Breast epithelium (tissue), 3 donors: ENCODE data around the gene BABAM1.

Source experiments
- POLR2A ChIP-seq: fragments of 450-650 bp; IDR thresholded peaks from one replicate; pipeline ENCODE4 v1.6.1; 2016; ENCODE audit warnings: antibody characterized with exemption, mild to moderate bottlenecking, moderate library complexity
- POLR2AphosphoS5 ChIP-seq, 3 donors: sonication (generic); formaldehyde crosslinking; IDR thresholded peaks; one replicate each; pipeline ENCODE4 v1.6.1; 2017; ENCODE audit warnings: antibody characterized with exemption in 3 of 3
- TF ChIP-seq, protein P1 (sequence below), 3 donors: fragments of 450-650 bp; IDR thresholded peaks; one replicate each; pipeline ENCODE4 v1.5.1; 2016 to 2017; ENCODE audit warnings: antibody characterized with exemption in 3 of 3, mild to moderate bottlenecking in 3 of 3, moderate library complexity in 3 of 3

DNA sequence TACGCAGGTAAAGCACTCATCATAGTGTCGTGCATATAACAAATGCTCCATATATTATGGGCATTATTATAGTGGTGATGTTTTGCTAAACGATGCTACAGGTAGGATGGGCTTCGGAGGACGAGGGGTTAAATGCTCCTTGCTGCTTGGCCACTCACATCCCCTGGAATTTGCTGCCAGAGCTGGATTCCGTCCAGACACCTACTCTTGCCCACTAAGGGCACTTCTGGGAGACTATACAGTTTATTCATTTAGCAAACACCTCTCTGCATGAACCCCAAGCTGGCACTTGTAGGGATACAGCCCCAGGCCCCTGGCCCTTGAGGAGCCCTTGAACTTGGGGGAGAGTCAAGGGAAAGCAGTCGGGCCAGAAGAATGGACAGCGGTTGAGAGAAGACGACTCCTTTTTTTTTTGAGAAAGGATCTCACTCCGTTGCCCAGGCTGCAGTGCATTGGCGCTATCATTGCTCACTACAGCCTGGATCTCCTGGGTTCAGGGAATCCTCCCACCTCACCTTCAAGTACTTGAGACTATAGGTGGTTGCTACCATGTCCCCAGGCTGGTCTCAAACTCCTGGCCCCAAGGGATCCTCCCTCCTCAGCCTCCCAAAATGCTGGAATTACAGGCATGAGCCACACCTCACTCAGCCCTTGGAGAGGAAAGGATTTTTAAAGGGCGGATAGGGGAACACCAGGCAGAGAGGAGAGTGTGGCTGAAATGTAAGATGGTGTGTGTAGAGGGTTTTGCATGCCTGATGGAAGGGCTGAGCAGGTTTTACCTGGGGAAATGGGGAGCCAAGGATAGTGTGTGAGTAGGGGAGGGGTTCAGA, 37.4 kb downstream of the BABAM1 start:
- TF ChIP-seq POLR2A (no peak), POLR2AphosphoS5 (IDR thresholded peaks at IDR 0.05) (no peak)
- TF ChIP-seq, protein P1, sequence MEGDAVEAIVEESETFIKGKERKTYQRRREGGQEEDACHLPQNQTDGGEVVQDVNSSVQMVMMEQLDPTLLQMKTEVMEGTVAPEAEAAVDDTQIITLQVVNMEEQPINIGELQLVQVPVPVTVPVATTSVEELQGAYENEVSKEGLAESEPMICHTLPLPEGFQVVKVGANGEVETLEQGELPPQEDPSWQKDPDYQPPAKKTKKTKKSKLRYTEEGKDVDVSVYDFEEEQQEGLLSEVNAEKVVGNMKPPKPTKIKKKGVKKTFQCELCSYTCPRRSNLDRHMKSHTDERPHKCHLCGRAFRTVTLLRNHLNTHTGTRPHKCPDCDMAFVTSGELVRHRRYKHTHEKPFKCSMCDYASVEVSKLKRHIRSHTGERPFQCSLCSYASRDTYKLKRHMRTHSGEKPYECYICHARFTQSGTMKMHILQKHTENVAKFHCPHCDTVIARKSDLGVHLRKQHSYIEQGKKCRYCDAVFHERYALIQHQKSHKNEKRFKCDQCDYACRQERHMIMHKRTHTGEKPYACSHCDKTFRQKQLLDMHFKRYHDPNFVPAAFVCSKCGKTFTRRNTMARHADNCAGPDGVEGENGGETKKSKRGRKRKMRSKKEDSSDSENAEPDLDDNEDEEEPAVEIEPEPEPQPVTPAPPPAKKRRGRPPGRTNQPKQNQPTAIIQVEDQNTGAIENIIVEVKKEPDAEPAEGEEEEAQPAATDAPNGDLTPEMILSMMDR (IDR thresholded peaks at IDR 0.05), result no peak
